GM12864 (cell line): ENCODE results near the gene KRTAP9-6.
"Not testable (repeated sequence)": the region's sequence is repeated elsewhere in the genome, so short reads cannot be mapped to it uniquely, and the experiment has no call there.

Experiments used
- DNase-seq: peaks from one replicate; pipeline ENCODE4 v3.0.0-alpha.2; 2011; ENCODE audit warnings: low read depth
- H3K4me3 ChIP-seq: 2 replicates; pipeline ENCODE4 v1.5.1; 2011; ENCODE audit warnings: mild to moderate bottlenecking, low read depth, low read length, control low read depth
- CTCF ChIP-seq: IDR thresholded peaks from 2 replicates; pipeline ENCODE4 v1.5.1; 2011; ENCODE audit warnings: low read depth, mild to moderate bottlenecking, moderate library complexity, low read length, control low read depth, inconsistent platforms; ENCODE audit errors: missing control alignments

Gene KRTAP9-6

GRCh38 chr17:41264599-41264998 lies 579 bp upstream of the KRTAP9-6 start:
- DNase-seq, result no peak
- H3K4me3 ChIP-seq, result no peak overlapping the region
- no peak for TF ChIP-seq CTCF

DNA sequence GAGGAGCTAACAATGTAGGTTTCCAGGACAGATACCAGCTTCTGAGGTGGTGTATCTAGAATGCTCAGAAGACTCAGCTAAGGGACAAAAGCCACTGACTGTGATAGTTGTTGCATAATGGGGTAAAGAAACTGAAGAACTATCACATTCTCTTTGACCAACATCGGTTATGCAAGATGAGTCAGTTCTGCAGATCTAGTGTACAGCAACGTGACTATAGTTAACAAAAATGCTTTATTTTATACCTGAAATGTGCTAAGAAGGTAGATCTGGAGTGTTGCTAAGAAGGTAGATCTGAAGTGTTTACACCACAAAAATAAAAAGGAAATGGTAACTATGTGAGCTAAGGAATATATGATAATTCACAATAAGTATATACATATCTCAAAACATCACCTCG lies 2.5 kb downstream of the KRTAP9-6 start:
- no peak for TF ChIP-seq CTCF
- no peak overlapping the region for H3K4me3 ChIP-seq
- DNase-seq, result no peak

DNA sequence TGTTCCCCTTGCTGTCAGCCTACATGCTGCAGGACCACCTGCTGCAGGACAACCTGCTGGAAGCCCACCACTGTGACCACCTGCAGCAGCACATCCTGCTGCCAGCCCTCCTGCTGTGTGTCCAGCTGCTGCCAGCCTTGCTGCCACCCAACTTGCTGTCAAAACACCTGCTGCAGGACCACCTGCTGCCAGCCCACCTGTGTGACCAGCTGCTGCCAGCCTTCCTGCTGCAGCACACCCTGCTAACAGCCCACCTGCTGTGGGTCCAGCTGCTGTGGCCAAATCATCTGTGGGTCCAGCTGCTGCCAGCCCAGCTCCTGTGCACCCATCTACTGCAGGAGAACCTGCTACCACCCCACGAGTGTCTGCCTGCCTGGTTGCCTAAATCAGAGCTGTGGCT lies 6.1 kb downstream of the KRTAP9-6 start:
- H3K4me3 ChIP-seq, DNase-seq: not testable (repeated sequence)

GRCh38 chr17:41271858-41272257 lies 6.7 kb downstream of the KRTAP9-6 start:
- no peak for TF ChIP-seq CTCF

DNA sequence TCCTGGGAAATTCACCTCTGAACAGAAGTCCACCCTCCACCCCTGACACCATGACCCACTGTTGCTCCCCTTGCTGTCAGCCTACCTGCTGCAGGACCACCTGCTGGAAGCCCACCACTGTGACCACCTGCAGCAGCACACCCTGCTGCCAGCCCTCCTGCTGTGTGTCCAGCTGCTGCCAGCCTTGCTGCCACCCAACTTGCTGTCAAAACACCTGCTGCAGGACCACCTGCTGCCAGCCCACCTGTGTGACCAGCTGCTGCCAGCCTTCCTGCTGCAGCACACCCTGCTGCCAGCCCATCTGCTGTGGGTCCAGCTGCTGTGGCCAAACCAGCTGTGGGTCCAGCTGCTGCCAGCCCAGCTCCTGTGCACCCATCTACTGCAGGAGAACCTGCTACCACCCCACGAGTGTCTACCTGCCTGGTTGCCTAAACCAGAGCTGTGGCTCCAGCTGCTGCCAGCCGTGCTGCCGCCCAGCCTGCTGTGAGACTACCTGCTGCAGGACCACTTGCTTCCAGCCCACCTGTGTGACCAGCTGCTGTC lies 10.5 kb downstream of the KRTAP9-6 start, which contains the start of gene KRTAP9-7:
Gene KRTAP9-7 (plus strand): TSS at position 51 of the 543 bp plus-strand sequence. CDS start 0 bp downstream, at position 51.
- not testable (repeated sequence) for H3K4me3 ChIP-seq, DNase-seq

More at GRCh38 chr17:41271858-41272257, 6.7 kb downstream of the KRTAP9-6 start:
- H3K4me3 ChIP-seq, result no peak overlapping the region
- DNase-seq, result no peak

GRCh38 chr17:41278176-41278955 lies 13.2 kb downstream of the KRTAP9-6 start:
- no peak for TF ChIP-seq CTCF
- no peak overlapping the region for H3K4me3 ChIP-seq
- DNase-seq, result no peak

- no peak for TF ChIP-seq CTCF
- no peak overlapping the region for H3K4me3 ChIP-seq
- no peak for DNase-seq
These were observed 18.9 kb downstream of the KRTAP9-6 start for GRCh38 chr17:41284043-41284442.

- TF ChIP-seq CTCF, result no peak
- no peak for DNase-seq
- H3K4me3 ChIP-seq, result no peak overlapping the region
These were observed 19.4 kb downstream of the KRTAP9-6 start for GRCh38 chr17:41284546-41284945.
